ENCODE results near the gene SLC35F4.

- TF ChIP-seq CTCF (IDR thresholded peaks at IDR 0.05; ENCODE audit: extremely low read depth in 1 of 2, insufficient read depth in 1 of 2, low read depth in 1 of 2, low read length in 2 of 2) (no peak), POLR2A (IDR thresholded peaks at IDR 0.05; ENCODE audit: low read depth, low read length) (no peak), MYC (IDR thresholded peaks at IDR 0.05; ENCODE audit: low read depth, low read length) (no peak), JUN (IDR thresholded peaks at IDR 0.05; ENCODE audit: borderline replicate concordance, insufficient read depth, insufficient read length, low read depth) (no peak)
These were observed 256.5 kb downstream of the SLC35F4 start for GRCh38 chr14:57609192-57610075.

Data from endothelial cell of umbilical vein (primary cell).